ENCODE data around the gene LTB4R.
A peak's percentile ranks its signal among the peaks of the same experiment; 100 is the strongest.

LTB4R gene

GRCh38 chr14:24310646-24311604 is at the start of gene LTB4R:
Gene LTB4R (plus strand): TSS chr14:24311502. CDS start chr14:24315652, 4,150 bp downstream.
- Mint-ChIP-seq H3K27me3 (ENCODE audit: low read depth) (no peaks in the 10 kb centered on the region), H3K4me1 (ENCODE audit: low read depth) (peaks cover 62% of the 10 kb centered on the region), H3K36me3 (ENCODE audit: low read depth) (peaks cover 50% of the 10 kb centered on the region), H3K4me3 (peak within 1 kb of the TSS; percentile 87), H3K9me3 (no peaks in the 10 kb centered on the region), H3K27ac (peak within 1 kb of the TSS; percentile 80)
- DNase-seq (ENCODE audit: low spot score) = peak; percentile 63

GRCh38 chr14:24261969-24262327 is 49.4 kb upstream of the LTB4R start:
- no peaks in the 10 kb centered on the region for H3K9me3 Mint-ChIP-seq
- peaks cover under 1% of the 10 kb centered on the region for H3K4me1 Mint-ChIP-seq (ENCODE audit: low read depth)

DNA sequence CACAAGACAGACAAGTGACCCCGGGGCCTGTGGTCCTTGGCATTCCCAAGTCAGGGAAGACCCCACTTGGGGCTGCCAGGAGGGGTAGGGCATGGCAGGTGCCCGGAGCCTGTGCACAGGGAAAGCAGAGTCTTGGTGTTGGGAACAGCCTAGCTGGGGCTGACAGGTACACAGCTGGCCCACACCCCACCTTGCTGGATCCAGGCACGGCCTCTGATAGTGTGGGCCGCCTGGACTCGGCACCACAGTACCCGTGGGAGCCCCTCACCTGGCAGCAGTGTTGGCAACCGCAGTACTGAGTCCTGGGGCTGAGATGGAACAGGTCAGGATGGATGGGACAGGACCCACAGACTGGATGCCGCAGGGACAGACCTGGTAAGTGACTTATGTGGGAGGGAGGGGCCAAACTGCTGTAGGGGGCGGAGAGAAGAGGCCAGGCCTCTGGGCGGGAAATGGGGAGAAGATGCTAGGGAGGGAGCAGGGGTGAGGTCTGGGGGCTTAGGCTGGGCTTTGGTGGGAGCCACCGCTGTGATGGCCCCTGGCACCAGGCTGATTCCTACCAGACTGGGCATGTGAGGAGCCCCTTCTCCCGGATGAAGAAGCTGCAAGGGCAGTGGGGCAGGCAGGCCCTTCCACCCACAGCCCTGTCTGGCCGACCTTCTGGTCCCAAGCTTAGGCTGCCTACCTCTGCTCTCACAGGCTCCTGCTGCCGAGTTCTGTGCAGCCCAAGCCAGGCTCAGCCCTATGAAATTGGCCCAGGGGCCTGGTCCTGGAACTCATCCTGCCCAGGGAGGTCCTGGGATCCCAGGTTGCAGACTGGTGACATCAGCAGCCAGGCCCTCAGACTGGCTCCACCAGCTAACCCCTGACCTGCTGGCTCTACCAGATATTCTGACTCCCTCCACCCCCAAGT is 48.2 kb upstream of the LTB4R start, which contains the start of gene TGM1:
TSS of gene TGM1 (minus strand) at position 357 of the 913 bp plus-strand sequence. CDS start 825 bp downstream, outside the sequence.
- H3K9me3 Mint-ChIP-seq = no peaks in the 10 kb centered on the region
- no peak within 1 kb of the TSS for H3K4me3 Mint-ChIP-seq
- no peak within 1 kb of the TSS for H3K27ac Mint-ChIP-seq
- H3K27me3 Mint-ChIP-seq (ENCODE audit: low read depth) = no peaks in the 10 kb centered on the region
- H3K36me3 Mint-ChIP-seq (ENCODE audit: low read depth) = peaks cover 17% of the 10 kb centered on the region
- H3K4me1 Mint-ChIP-seq (ENCODE audit: low read depth) = peaks cover 2% of the 10 kb centered on the region
- DNase-seq (ENCODE audit: low spot score) = no peak

More at GRCh38 chr14:24261969-24262327, 49.4 kb upstream of the LTB4R start:
- Mint-ChIP-seq H3K27me3 (ENCODE audit: low read depth) (no peaks in the 10 kb centered on the region), H3K4me3 (no peak overlapping the region), H3K36me3 (ENCODE audit: low read depth) (peaks cover 12% of the 10 kb centered on the region), H3K27ac (no peak overlapping the region)
- no peak for DNase-seq (ENCODE audit: low spot score)

GRCh38 chr14:24263848-24264247 is 47.5 kb upstream of the LTB4R start:
- H3K4me3 Mint-ChIP-seq = no peak overlapping the region
- DNase-seq (ENCODE audit: low spot score) = no peak
- H3K4me1 Mint-ChIP-seq (ENCODE audit: low read depth) = peaks cover 2% of the 10 kb centered on the region
- H3K9me3 Mint-ChIP-seq = no peaks in the 10 kb centered on the region
- no peak overlapping the region for H3K27ac Mint-ChIP-seq
- H3K36me3 Mint-ChIP-seq (ENCODE audit: low read depth) = peaks cover 18% of the 10 kb centered on the region
- H3K27me3 Mint-ChIP-seq (ENCODE audit: low read depth) = no peaks in the 10 kb centered on the region

DNA sequence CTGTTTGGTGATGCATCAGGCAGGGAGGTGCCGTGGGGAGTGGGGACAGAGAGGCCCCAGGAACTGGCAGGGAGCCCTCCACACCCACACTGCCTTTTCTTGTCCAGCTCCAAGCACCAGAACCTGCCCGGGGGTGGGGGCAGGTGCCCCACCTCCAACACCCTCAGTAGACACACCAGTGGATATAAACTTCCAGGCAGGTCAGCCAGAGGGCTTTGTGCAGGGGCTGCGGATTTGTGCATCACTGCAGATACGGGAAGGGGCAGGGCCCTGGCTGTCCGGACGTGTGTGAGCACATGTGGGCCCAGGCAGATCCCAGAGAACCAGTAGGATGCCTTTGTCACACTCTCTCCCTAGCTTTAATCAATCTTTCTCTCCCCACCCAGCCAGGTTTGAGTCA is 47.0 kb upstream of the LTB4R start:
- Mint-ChIP-seq H3K4me3 (no peak overlapping the region), H3K27ac (no peak overlapping the region), H3K36me3 (ENCODE audit: low read depth) (peaks cover 22% of the 10 kb centered on the region), H3K4me1 (ENCODE audit: low read depth) (peaks cover 2% of the 10 kb centered on the region), H3K27me3 (ENCODE audit: low read depth) (no peaks in the 10 kb centered on the region), H3K9me3 (no peaks in the 10 kb centered on the region)
- no peak for DNase-seq (ENCODE audit: low spot score)

- peaks cover 24% of the 10 kb centered on the region for H3K36me3 Mint-ChIP-seq (ENCODE audit: low read depth)
- no peak overlapping the region for H3K27ac Mint-ChIP-seq
- DNase-seq (ENCODE audit: low spot score) = no peak
- no peaks in the 10 kb centered on the region for H3K27me3 Mint-ChIP-seq (ENCODE audit: low read depth)
- no peaks in the 10 kb centered on the region for H3K9me3 Mint-ChIP-seq
- no peak overlapping the region for H3K4me3 Mint-ChIP-seq
- H3K4me1 Mint-ChIP-seq (ENCODE audit: low read depth) = peaks cover 14% of the 10 kb centered on the region
Measured at GRCh38 chr14:24266344-24267244, 44.7 kb upstream of the LTB4R start.

GRCh38 chr14:24267516-24267915 is 43.8 kb upstream of the LTB4R start:
- H3K36me3 Mint-ChIP-seq (ENCODE audit: low read depth) = peaks cover 24% of the 10 kb centered on the region
- no peaks in the 10 kb centered on the region for H3K9me3 Mint-ChIP-seq
- H3K27me3 Mint-ChIP-seq (ENCODE audit: low read depth) = no peaks in the 10 kb centered on the region
- no peak overlapping the region for H3K27ac Mint-ChIP-seq
- peaks cover 23% of the 10 kb centered on the region for H3K4me1 Mint-ChIP-seq (ENCODE audit: low read depth)
- no peak overlapping the region for H3K4me3 Mint-ChIP-seq
- no peak for DNase-seq (ENCODE audit: low spot score)

- H3K9me3 Mint-ChIP-seq = no peaks in the 10 kb centered on the region
- H3K36me3 Mint-ChIP-seq (ENCODE audit: low read depth) = peaks cover 24% of the 10 kb centered on the region
- H3K27ac Mint-ChIP-seq = no peak overlapping the region
- H3K4me1 Mint-ChIP-seq (ENCODE audit: low read depth) = peaks cover 27% of the 10 kb centered on the region
- no peaks in the 10 kb centered on the region for H3K27me3 Mint-ChIP-seq (ENCODE audit: low read depth)
- no peak overlapping the region for H3K4me3 Mint-ChIP-seq
- DNase-seq (ENCODE audit: low spot score) = no peak
Measured at GRCh38 chr14:24268225-24268624, 43.1 kb upstream of the LTB4R start.

DNA sequence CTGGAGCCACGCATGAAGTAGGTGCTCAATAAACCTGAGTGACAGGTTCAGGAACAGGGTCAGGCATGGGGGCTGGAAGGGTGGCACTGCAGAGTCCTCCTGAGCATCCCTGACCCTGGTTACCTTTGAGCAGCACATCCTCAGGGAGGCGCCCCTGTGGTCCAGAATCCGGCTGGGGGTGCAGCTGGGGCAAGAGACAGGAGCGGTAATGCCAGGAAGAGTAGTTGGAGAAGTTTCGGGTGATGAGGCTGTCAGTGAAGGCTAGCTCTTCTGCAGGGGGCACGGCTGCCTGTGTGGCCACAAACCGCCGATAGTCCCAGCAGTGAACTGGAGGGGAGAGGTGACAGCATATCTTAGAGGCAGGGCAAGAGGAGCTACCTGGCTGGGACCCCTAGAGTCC is 41.9 kb upstream of the LTB4R start:
- H3K27ac Mint-ChIP-seq = no peak overlapping the region
- H3K4me1 Mint-ChIP-seq (ENCODE audit: low read depth) = peaks cover 39% of the 10 kb centered on the region
- H3K4me3 Mint-ChIP-seq = no peak overlapping the region
- H3K36me3 Mint-ChIP-seq (ENCODE audit: low read depth) = peaks cover 24% of the 10 kb centered on the region
- DNase-seq (ENCODE audit: low spot score) = no peak
- no peaks in the 10 kb centered on the region for H3K9me3 Mint-ChIP-seq
- no peaks in the 10 kb centered on the region for H3K27me3 Mint-ChIP-seq (ENCODE audit: low read depth)

DNA sequence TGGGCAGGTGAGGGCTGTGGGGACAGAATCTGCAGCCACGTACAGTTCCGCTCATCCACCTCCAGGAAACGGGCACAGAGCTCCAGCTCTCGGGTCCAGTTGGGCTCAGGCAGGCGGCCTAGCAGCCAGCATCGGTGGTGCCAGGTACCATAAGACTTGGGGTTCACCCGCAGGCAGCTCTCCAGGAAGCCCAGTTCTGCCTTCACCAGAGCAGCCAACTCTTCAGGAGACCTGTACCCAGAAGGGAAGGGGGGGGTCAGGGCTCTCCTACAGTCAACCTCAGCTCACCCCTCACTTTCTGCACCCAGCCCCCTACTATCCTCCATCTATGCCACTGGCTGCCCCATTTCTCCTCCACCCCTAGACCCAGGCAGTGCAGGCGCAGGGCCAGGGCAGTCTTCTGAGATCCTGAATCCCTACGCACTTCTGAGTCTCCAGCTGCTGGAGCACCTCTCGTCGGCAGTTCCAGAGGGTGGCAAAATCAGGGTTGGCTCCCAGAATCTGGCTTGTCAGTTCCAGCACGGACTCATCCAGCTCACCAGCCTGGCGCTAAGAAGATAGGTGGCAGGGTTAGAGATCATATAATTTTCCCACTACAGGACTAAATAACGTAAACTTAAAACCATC is 41.3 kb upstream of the LTB4R start:
- H3K27ac Mint-ChIP-seq = peak overlapping the region; percentile 18
- no peak for DNase-seq (ENCODE audit: low spot score)
- no peaks in the 10 kb centered on the region for H3K9me3 Mint-ChIP-seq
- H3K4me1 Mint-ChIP-seq (ENCODE audit: low read depth) = peaks cover 40% of the 10 kb centered on the region
- H3K27me3 Mint-ChIP-seq (ENCODE audit: low read depth) = no peaks in the 10 kb centered on the region
- peak overlapping the region; percentile 93 for H3K4me3 Mint-ChIP-seq
- peaks cover 24% of the 10 kb centered on the region for H3K36me3 Mint-ChIP-seq (ENCODE audit: low read depth)

DNA sequence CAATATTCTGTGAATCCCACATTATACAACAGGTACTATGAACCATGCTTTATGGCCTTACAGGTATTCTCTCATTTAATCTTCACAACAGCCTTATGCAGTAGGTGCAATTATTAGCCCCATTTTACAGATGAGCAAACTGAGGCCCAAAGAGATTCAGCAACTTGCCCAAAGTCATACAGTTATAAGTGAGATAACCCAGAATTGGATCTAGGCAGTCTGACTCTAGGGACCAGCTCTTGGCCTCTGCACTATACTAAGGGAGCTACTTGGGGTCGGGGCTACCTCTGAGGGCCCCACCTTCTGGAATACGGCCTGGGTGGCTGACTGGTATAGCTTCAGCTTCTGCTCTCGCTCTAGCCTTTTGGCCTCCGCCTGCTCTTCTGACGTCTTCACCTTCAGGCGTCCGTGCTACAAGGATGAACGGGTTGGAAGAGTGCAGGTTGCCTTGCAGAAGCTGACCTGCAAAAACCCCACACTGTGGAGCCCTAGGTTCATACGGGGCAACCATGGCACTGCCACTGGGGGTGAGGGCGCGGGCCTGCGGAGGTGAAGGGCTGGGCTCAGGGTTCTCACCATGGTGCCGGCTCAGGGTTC is 40.7 kb upstream of the LTB4R start:
- Mint-ChIP-seq H3K27ac (peak overlapping the region; percentile 88), H3K4me3 (peak overlapping the region; percentile 93), H3K9me3 (no peaks in the 10 kb centered on the region), H3K4me1 (ENCODE audit: low read depth) (peaks cover 42% of the 10 kb centered on the region), H3K36me3 (ENCODE audit: low read depth) (peaks cover 24% of the 10 kb centered on the region), H3K27me3 (ENCODE audit: low read depth) (no peaks in the 10 kb centered on the region)
- peak; percentile 11 for DNase-seq (ENCODE audit: low spot score)

GRCh38 chr14:24271134-24271833 is 40.0 kb upstream of the LTB4R start, which contains the start of gene RABGGTA:
Gene RABGGTA (minus strand): TSS chr14:24271597. CDS start chr14:24271115, 482 bp downstream.
- Mint-ChIP-seq H3K4me1 (ENCODE audit: low read depth) (peaks cover 42% of the 10 kb centered on the region), H3K27me3 (ENCODE audit: low read depth) (no peaks in the 10 kb centered on the region), H3K36me3 (ENCODE audit: low read depth) (peaks cover 22% of the 10 kb centered on the region), H3K27ac (peak within 1 kb of the TSS; percentile 88), H3K4me3 (peak within 1 kb of the TSS; percentile 93), H3K9me3 (no peaks in the 10 kb centered on the region)
- DNase-seq (ENCODE audit: low spot score) = peak; percentile 85

Data from T-helper 2 cell treated with Interferon-gamma antibody and Interleukin-4, amounts not matched to agents 5 μg/mL and 100 μg/mL, for 36 hours (primary cell).